Neuronal stem cell (in vitro differentiated cells): ENCODE measurements around the gene SP1.
A peak's percentile ranks its signal among the peaks of the same experiment; 100 is the strongest.
"Not testable (repeated sequence)": the region's sequence is repeated elsewhere in the genome, so short reads cannot be mapped to it uniquely, and the experiment has no call there.

Experiments used
- DNase-seq: peaks from one replicate; pipeline ENCODE4 v3.0.0-alpha.2; 2013; ENCODE audit warnings: low spot score
- H2AFZ ChIP-seq: one replicate; pipeline ENCODE4 v1.6.1; 2013; ENCODE audit warnings: mild to moderate bottlenecking, low read length, inconsistent platforms
- H2AK5ac ChIP-seq: 2 replicates; pipeline ENCODE4 v1.6.1; 2013; ENCODE audit warnings: low read depth, mild to moderate bottlenecking, inconsistent platforms, low read length, moderate library complexity, mixed read lengths
- H2BK120ac ChIP-seq: 2 replicates; pipeline ENCODE4 v1.6.1; 2013; ENCODE audit warnings: low read depth, mild to moderate bottlenecking, inconsistent platforms, low read length, moderate library complexity, mixed read lengths
- H2BK12ac ChIP-seq: one replicate; pipeline ENCODE4 v1.6.1; 2013; ENCODE audit warnings: low read length, inconsistent platforms
- H2BK15ac ChIP-seq: 2 replicates; pipeline ENCODE4 v1.6.1; 2013; ENCODE audit warnings: mild to moderate bottlenecking, low read length, inconsistent platforms, mixed read lengths
- H2BK5ac ChIP-seq: one replicate; pipeline ENCODE4 v1.6.1; 2013; ENCODE audit warnings: inconsistent platforms, mild to moderate bottlenecking, low read length, moderate library complexity
- H3K14ac ChIP-seq: one replicate; pipeline ENCODE4 v1.6.1; 2013; ENCODE audit warnings: low read length, inconsistent platforms
- H3K18ac ChIP-seq: 2 replicates; pipeline ENCODE4 v1.6.1; 2013; ENCODE audit warnings: low read length, inconsistent platforms
- H3K23ac ChIP-seq: 2 replicates; pipeline ENCODE4 v1.6.1; 2013; ENCODE audit warnings: low read depth, mild to moderate bottlenecking, mixed read lengths, low read length, inconsistent platforms; ENCODE audit not compliant: poor library complexity
- H3K27ac ChIP-seq: replicated peaks from 3 replicates; pipeline ENCODE4 v1.5.1; 2013; ENCODE audit warnings: low read length, inconsistent platforms
- H3K27me3 ChIP-seq, 3 experiments: 2 replicates each; pipeline ENCODE4 v1.6.1; 2013; ENCODE audit warnings: low read length in 3 of 3, mild to moderate bottlenecking in 2 of 3, inconsistent platforms in 1 of 3, low read depth in 1 of 3, mixed read lengths in 1 of 3, moderate library complexity in 1 of 3; ENCODE audit not compliant: control insufficient read depth in 3 of 3, insufficient read depth in 3 of 3
- H3K36me3 ChIP-seq, 2 donors: replicated peaks in 1 of 2; 2 replicates each; pipeline ENCODE4 v1.6.1; 2013; ENCODE audit warnings: low read length in 2 of 2; ENCODE audit not compliant: control insufficient read depth in 2 of 2, insufficient read depth in 2 of 2
- H3K4ac ChIP-seq: 2 replicates; pipeline ENCODE4 v1.6.1; 2013; ENCODE audit warnings: inconsistent platforms, mild to moderate bottlenecking, low read length, moderate library complexity
- H3K4me1 ChIP-seq, 2 donors: 1 replicate in 1 of 2; 2 replicates in 1 of 2; pipeline ENCODE4 v1.6.1; 2013; ENCODE audit warnings: low read length in 2 of 2, low read depth in 1 of 2; ENCODE audit not compliant: control insufficient read depth in 2 of 2, insufficient read depth in 1 of 2
- H3K4me2 ChIP-seq: one replicate; pipeline ENCODE4 v1.6.1; 2013; ENCODE audit warnings: mild to moderate bottlenecking, low read length, inconsistent platforms; ENCODE audit not compliant: insufficient read depth, poor library complexity, severe bottlenecking
- H3K4me3 ChIP-seq, 2 donors: 2 replicates each; pipeline ENCODE4 v1.5.1; 2013; ENCODE audit warnings: low read length in 2 of 2, mild to moderate bottlenecking in 2 of 2, inconsistent platforms in 1 of 2, moderate library complexity in 1 of 2
- H3K79me1 ChIP-seq: one replicate; pipeline ENCODE4 v1.6.1; 2013; ENCODE audit warnings: low read depth, mild to moderate bottlenecking, inconsistent platforms, low read length, moderate library complexity
- H3K9ac ChIP-seq: one replicate; pipeline ENCODE4 v1.6.1; 2013; ENCODE audit warnings: mild to moderate bottlenecking, low read depth, low read length, inconsistent platforms; ENCODE audit not compliant: poor library complexity
- H3K9me3 ChIP-seq, 2 donors: replicated peaks in 1 of 2; 2 replicates each; pipeline versions ENCODE3 to v1.6.1; 2013; ENCODE audit warnings: low read length in 2 of 2, mild to moderate bottlenecking in 2 of 2, inconsistent platforms in 1 of 2, low read depth in 1 of 2, mixed read lengths in 1 of 2, moderate library complexity in 1 of 2; ENCODE audit not compliant: control insufficient read depth in 2 of 2, insufficient read depth in 1 of 2
- H4K8ac ChIP-seq: one replicate; pipeline ENCODE4 v1.6.1; 2013; ENCODE audit warnings: low read depth, mild to moderate bottlenecking, inconsistent platforms, low read length, moderate library complexity
- H4K91ac ChIP-seq: one replicate; pipeline ENCODE4 v1.6.1; 2013; ENCODE audit warnings: low read length, low read depth, mild to moderate bottlenecking, inconsistent platforms; ENCODE audit not compliant: poor library complexity
- WGBS, 2 donors: extraction: QIAGEN DNeasy Blood & Tissue Kit; methylation state at CpG; one replicate each; pipeline ENCODE4 v1.1.7; 2013; ENCODE audit warnings: missing lambda C conversion rate in 2 of 2, mixed read lengths in 1 of 2; ENCODE audit not compliant: insufficient read length in 2 of 2, insufficient replicate concordance in 1 of 2; ENCODE audit errors: extremely low coverage in 2 of 2; 5-methylcytosine and 5-hydroxymethylcytosine counted together

SP1 gene

DNA sequence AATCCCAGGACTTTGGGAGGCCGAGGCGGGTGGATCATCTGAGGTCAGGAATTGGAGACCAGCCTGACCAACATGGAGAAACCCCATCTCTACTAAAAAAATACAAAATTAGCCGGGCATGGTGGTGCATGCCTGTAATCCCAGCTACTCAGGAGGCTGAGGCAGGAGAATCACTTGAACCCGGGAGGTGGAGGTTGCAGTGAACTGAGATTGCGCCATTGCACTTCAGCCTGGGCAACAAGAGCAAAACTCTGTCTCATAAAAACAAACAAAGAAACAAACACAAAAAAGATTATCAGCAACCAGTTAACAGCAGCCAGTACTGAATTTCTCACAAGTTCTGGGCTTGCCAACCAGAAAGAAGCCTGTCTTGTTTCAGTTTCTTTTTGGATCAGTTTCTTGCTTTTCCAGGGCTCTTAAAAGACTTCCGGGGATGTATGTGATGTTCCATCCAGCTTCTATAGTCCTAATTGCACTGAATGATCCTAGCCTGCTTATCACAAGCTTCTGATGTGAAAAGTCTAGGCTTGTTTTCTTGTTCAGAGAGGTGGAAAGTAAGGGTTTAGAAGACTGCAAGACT, 6.3 kb upstream of the SP1 start:
- H3K27ac ChIP-seq, H3K9ac ChIP-seq, H3K14ac ChIP-seq, H3K18ac ChIP-seq, H2BK15ac ChIP-seq, H3K9me3 ChIP-seq, H4K91ac ChIP-seq, H3K23ac ChIP-seq, H3K4me2 ChIP-seq, H2AK5ac ChIP-seq, H4K8ac ChIP-seq, H2BK120ac ChIP-seq, H3K4ac ChIP-seq, H2BK12ac ChIP-seq, H3K79me1 ChIP-seq, H3K4me3 ChIP-seq, H2BK5ac ChIP-seq, H3K27me3 ChIP-seq, DNase-seq, H3K36me3 ChIP-seq: not testable (repeated sequence)
- no CpG with 5 or more reads among the region's 6 CpGs for WGBS, 2 donors
- H3K4me1 ChIP-seq, result peaks cover 4 to 10% of the 10 kb centered on the region in 2 donors
- peak overlapping the region; percentile 34 for H2AFZ ChIP-seq

GRCh38 chr12:53374277-53374676, 5.7 kb upstream of the SP1 start:
- H3K36me3 ChIP-seq, H3K14ac ChIP-seq, H3K4ac ChIP-seq, H3K79me1 ChIP-seq, H3K27me3 ChIP-seq, H3K18ac ChIP-seq, H2AFZ ChIP-seq, H3K27ac ChIP-seq, H3K9me3 ChIP-seq, H2BK15ac ChIP-seq, H4K8ac ChIP-seq, H3K4me2 ChIP-seq, H3K9ac ChIP-seq, H3K23ac ChIP-seq, DNase-seq, H4K91ac ChIP-seq, H2BK120ac ChIP-seq, H2AK5ac ChIP-seq, H2BK5ac ChIP-seq, H2BK12ac ChIP-seq, H3K4me3 ChIP-seq: not testable (repeated sequence)
- WGBS, 2 donors, result no CpG with 5 or more reads among the region's 14 CpGs
- H3K4me1 ChIP-seq, result peaks cover 9 to 10% of the 10 kb centered on the region in 2 donors

GRCh38 chr12:53376747-53377146, 3.2 kb upstream of the SP1 start:
- Histone ChIP-seq H3K4me1 (peaks cover 7 to 10% of the 10 kb centered on the region in 2 donors), H4K8ac (no peak overlapping the region), H3K4me3 (no peak overlapping the region), H2AFZ (no peak overlapping the region), H2BK5ac (no peak overlapping the region), H2BK120ac (no peak overlapping the region), H3K4ac (no peak overlapping the region), H3K9ac (no peak overlapping the region), H3K27ac (no peak overlapping the region), H3K79me1 (no peaks in the 10 kb centered on the region), H3K27me3 (no peaks in the 10 kb centered on the region), H3K4me2 (no peak overlapping the region), H2BK12ac (no peak overlapping the region), H3K18ac (no peak overlapping the region), H3K23ac (no peak overlapping the region), H3K9me3 (no peaks in the 10 kb centered on the region), H2BK15ac (no peak overlapping the region), H4K91ac (no peak overlapping the region), H3K14ac (no peak overlapping the region), H2AK5ac (no peak overlapping the region), H3K36me3 (peaks cover 1 to 5% of the 10 kb centered on the region in 2 donors)
- WGBS, 2 donors, result no CpG with 5 or more reads among the region's 2 CpGs
- no peak for DNase-seq

DNA sequence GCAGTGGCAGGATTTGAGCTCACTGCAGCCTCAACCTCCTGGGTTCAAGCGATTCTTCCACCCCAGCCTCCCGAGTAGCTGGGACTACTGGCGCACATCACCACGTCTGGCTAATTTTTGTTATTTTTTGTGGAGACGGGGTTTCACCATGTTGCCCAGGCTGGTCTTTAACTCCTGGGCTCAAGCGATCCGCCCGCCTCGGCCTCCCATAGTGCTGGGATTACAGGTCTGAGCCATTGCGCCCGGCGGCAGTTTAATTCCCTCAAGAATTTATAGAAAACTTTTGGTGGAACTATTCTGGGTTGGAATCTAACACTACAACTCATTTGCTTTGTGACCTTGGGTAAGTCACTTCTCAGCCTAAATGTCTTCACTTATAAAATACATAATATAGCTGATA, 1.8 kb upstream of the SP1 start:
- no peak overlapping the region for H3K9ac ChIP-seq
- DNase-seq, result no peak
- H3K4ac ChIP-seq, result no peak overlapping the region
- peak overlapping the region; percentile 76 for H3K18ac ChIP-seq
- H3K4me1 ChIP-seq, result peaks cover 12 to 18% of the 10 kb centered on the region in 2 donors
- no peak overlapping the region for H3K14ac ChIP-seq
- H3K4me2 ChIP-seq, result no peak overlapping the region
- H2AK5ac ChIP-seq, result no peak overlapping the region
- no peak overlapping the region for H2AFZ ChIP-seq
- H3K36me3 ChIP-seq, result peaks cover 15 to 20% of the 10 kb centered on the region in 2 donors
- H4K91ac ChIP-seq, result no peak overlapping the region
- H2BK12ac ChIP-seq, result no peak overlapping the region
- no peak overlapping the region for H3K23ac ChIP-seq
- no peak overlapping the region for H3K4me3 ChIP-seq
- no peaks in the 10 kb centered on the region for H3K27me3 ChIP-seq
- no peak overlapping the region for H2BK5ac ChIP-seq
- H3K79me1 ChIP-seq, result peaks cover 9% of the 10 kb centered on the region
- H2BK120ac ChIP-seq, result no peak overlapping the region
- no peaks in the 10 kb centered on the region for H3K9me3 ChIP-seq
- no CpG with 5 or more reads among the region's 12 CpGs for WGBS, 2 donors
- H4K8ac ChIP-seq, result no peak overlapping the region
- no peak overlapping the region for H3K27ac ChIP-seq
- no peak overlapping the region for H2BK15ac ChIP-seq
